K562 (cell line): ENCODE results near the gene CH25H. TPM values are rescaled to one million over a fixed set of nuclear protein-coding genes. Genes with fewer than 3 reads are reported as not detected.

Experiments used
- ATAC-seq: fragments of 200-7000 bp; cut with Tn5 transposase; 3 replicates; pipeline ENCODE4 v1.9.1; 2020; ENCODE audit warnings: moderate library complexity
- BruUV-seq: library from RNA; stranded (reverse); fragments of 400-500 nt; replicated peaks from 2 replicates; lab custom pipeline; 2021; lab: Mats Ljungman, UMichigan
- CTCF ChIA-PET: fragments of 300-600 bp; formaldehyde crosslinking; extraction: SDS; loops from one replicate; lab custom pipeline; 2021; ENCODE audit warnings: low intra/inter-chr PET ratio; lab: Yijun Ruan, JAX
- POLR2A ChIA-PET: fragments of 300-600, 350-650 bp; sonication (Branson Sonifier 250); formaldehyde crosslinking; extraction: SDS; loops from one replicate; lab custom pipeline; 2021; ENCODE audit warnings: antibody characterized with exemption, inconsistent platforms; lab: Yijun Ruan, JAX
- DNase-seq, 4 experiments: peaks; one replicate each; pipeline versions ENCODE4 v3.0.0 to v3.0.0-alpha.2; 2011 to 2018; ENCODE audit warnings: low spot score in 3 of 4, mixed read lengths in 3 of 4; ENCODE audit errors: extremely low read depth in 1 of 4
- FAIRE-seq: peaks from 2 replicates; lab custom pipeline; 2011; peaks lifted over from hg19 to GRCh38; lab: Jason Lieb, UNC
- H2AFZ ChIP-seq: 2 replicates; pipeline ENCODE4 v1.6.0; 2011; ENCODE audit warnings: low read depth, low read length, control low read depth, inconsistent platforms
- H3K27ac ChIP-seq: fragments of 200-600 bp; 3 replicates; pipeline ENCODE4 v1.8.0; 2011; ENCODE audit warnings: low read depth, mild to moderate bottlenecking, control low read depth, inconsistent platforms, low read length, moderate library complexity, mixed read lengths; ENCODE audit errors: extremely low read depth
- H3K27me3 ChIP-seq, 2 experiments: fragments of 300-600 bp in 1 of 2; 2 replicates in 1 of 2; 3 replicates in 1 of 2; pipeline versions ENCODE4 v1.6.0 to v1.8.0; 2011; ENCODE audit warnings: inconsistent platforms in 2 of 2, low read length in 2 of 2, mild to moderate bottlenecking in 1 of 2, mixed read lengths in 1 of 2, moderate library complexity in 1 of 2; ENCODE audit not compliant: control insufficient read depth in 2 of 2, insufficient read depth in 2 of 2
- H3K36me3 ChIP-seq: fragments of 300-600 bp; 3 replicates; pipeline ENCODE4 v1.8.0; 2011; ENCODE audit warnings: mild to moderate bottlenecking, low read length, inconsistent platforms; ENCODE audit not compliant: control insufficient read depth, insufficient read depth
- H3K4me1 ChIP-seq, 2 experiments: fragments of 200-600 bp in 1 of 2; replicated peaks in 1 of 2; 2 replicates in 1 of 2; 3 replicates in 1 of 2; pipeline versions ENCODE4 v1.5.1 to v1.8.0; 2011; ENCODE audit warnings: inconsistent platforms in 2 of 2, low read length in 2 of 2, mild to moderate bottlenecking in 1 of 2, mixed read lengths in 1 of 2, moderate library complexity in 1 of 2; ENCODE audit not compliant: control insufficient read depth in 2 of 2, insufficient read depth in 2 of 2
- H3K4me2 ChIP-seq: 2 replicates; pipeline ENCODE4 v1.6.1; 2011; ENCODE audit warnings: low read length, control low read depth, inconsistent platforms, mixed read lengths; ENCODE audit not compliant: insufficient read depth
- H3K4me3 ChIP-seq: fragments of 200-600 bp; sonication (generic), shearing (Covaris generic); 2 replicates; pipeline ENCODE4 v1.5.1; 2016; ENCODE audit warnings: control low read depth, inconsistent platforms
- H3K79me2 ChIP-seq: fragments of 200-600 bp; 3 replicates; pipeline ENCODE4 v1.8.0; 2011; ENCODE audit warnings: low read length, inconsistent platforms; ENCODE audit not compliant: control insufficient read depth, insufficient read depth
- H3K9ac ChIP-seq, 2 experiments: 2 replicates each; pipeline versions ENCODE4 v1.6.0 to v1.6.1; 2011; ENCODE audit warnings: low read depth in 2 of 2, low read length in 2 of 2, control low read depth in 1 of 2, inconsistent platforms in 1 of 2, mild to moderate bottlenecking in 1 of 2, mixed read lengths in 1 of 2; ENCODE audit not compliant: insufficient read depth in 1 of 2
- H3K9me1 ChIP-seq: one replicate; pipeline ENCODE4 v1.6.0; 2011; ENCODE audit warnings: inconsistent platforms, mild to moderate bottlenecking, low read length, moderate library complexity; ENCODE audit not compliant: control insufficient read depth, insufficient read depth
- H3K9me3 ChIP-seq: replicated peaks from 2 replicates; pipeline ENCODE4 v1.5.1; 2011; ENCODE audit warnings: low read depth, low read length, inconsistent platforms; ENCODE audit not compliant: control insufficient read depth, insufficient read depth
- H4K20me1 ChIP-seq: replicated peaks from 2 replicates; pipeline ENCODE4 v1.6.1; 2011; ENCODE audit warnings: low read length, inconsistent platforms, mixed read lengths; ENCODE audit not compliant: control insufficient read depth, insufficient read depth
- HDAC2 ChIP-seq: fragments of 450-650 bp; IDR thresholded peaks from 2 replicates; pipeline ENCODE4 v1.6.1; 2016; ENCODE audit warnings: mild to moderate bottlenecking
- MAFG ChIP-seq: fragments of 450-650 bp; conservative IDR thresholded peaks from 2 replicates; pipeline ENCODE4 v1.6.1; 2016; ENCODE audit warnings: missing genetic modification characterization, missing compliant biosample characterization
- SMAD4 ChIP-seq: fragments of 250-450 bp; sonication (Bioruptor Pico); conservative IDR thresholded peaks from 2 replicates; pipeline ENCODE4 v1.8.0; 2021; ENCODE audit warnings: inconsistent platforms, mild to moderate bottlenecking, moderate library complexity
- TCFL5 ChIP-seq: fragments of 250-450 bp; sonication (Bioruptor Pico); conservative IDR thresholded peaks from 2 replicates; pipeline ENCODE4 v1.6.1; 2021; ENCODE audit warnings: mild to moderate bottlenecking, moderate library complexity, matching md5 sums
- TFE3 ChIP-seq: fragments of 450-650 bp; formaldehyde crosslinking; IDR thresholded peaks from 2 replicates; pipeline ENCODE4 v1.4.0; 2020; ENCODE audit warnings: mild to moderate bottlenecking, mixed read lengths
- in situ Hi-C: fragments of 300-500 bp; cut with MboI; formaldehyde crosslinking; loops from 4 replicates; pipeline ENCODE4 v1.15.0; 2018; ENCODE audit warnings: inconsistent platforms, mixed read lengths
- intact Hi-C: fragments of 100-400 bp; cut with micrococcal nuclease; formaldehyde crosslinking; loops from 2 replicates; pipeline ENCODE4 v1.14.2; 2022
- polyA plus RNA-seq, 8 experiments: library from polyadenylated mRNA; depleted of rRNA in 4 of 8; stranded (reverse) in 5 of 8; unstranded in 3 of 8; fragments of >200 nt; fragmentation: Nextera tagmentation in 2 of 8; fragmentation: Illumina TruSeq in 1 of 8; extraction: Ambion mirVana in 2 of 8; extraction: Trizol in 1 of 8; gene quantifications; 2 replicates each; pipeline versions ENCODE4 v1.2.1 to v1.2.3, GENCODE V29; 2011 to 2014; ENCODE audit warnings: inconsistent platforms in 1 of 8, missing spikeins in 1 of 8
- total RNA-seq, 7 experiments: library from RNA; depleted of rRNA in 6 of 7; stranded (reverse); fragments of >200 nt in 6 of 7; fragmentation: Illumina TruSeq in 2 of 7; extraction: Trizol in 2 of 7; gene quantifications; 2 replicates each; pipeline versions ENCODE4 v1.2.1 to v1.2.3, GENCODE V29; 2011 to 2021; ENCODE audit warnings: low replicate concordance in 1 of 7
- TF ChIP-seq, protein P1 (sequence below), 2 experiments: fragments of 150-350 bp in 1 of 2; IDR thresholded peaks; 2 replicates each; pipeline ENCODE4 v1.6.1; 2012 to 2016; ENCODE audit warnings: low read depth in 2 of 2, low read length in 2 of 2, mild to moderate bottlenecking in 1 of 2, moderate library complexity in 1 of 2
- TF ChIP-seq, protein P2 (sequence below): fragments of 250-450 bp; sonication (Bioruptor Pico); IDR thresholded peaks from 2 replicates; pipeline ENCODE4 v1.5.0; 2021

Gene CH25H
- total and polyA plus RNA-seq, 9 of the 15 experiments (the other 6 are each of a cell fraction or from before 2014, with no cell fraction given): not detected

DNA sequence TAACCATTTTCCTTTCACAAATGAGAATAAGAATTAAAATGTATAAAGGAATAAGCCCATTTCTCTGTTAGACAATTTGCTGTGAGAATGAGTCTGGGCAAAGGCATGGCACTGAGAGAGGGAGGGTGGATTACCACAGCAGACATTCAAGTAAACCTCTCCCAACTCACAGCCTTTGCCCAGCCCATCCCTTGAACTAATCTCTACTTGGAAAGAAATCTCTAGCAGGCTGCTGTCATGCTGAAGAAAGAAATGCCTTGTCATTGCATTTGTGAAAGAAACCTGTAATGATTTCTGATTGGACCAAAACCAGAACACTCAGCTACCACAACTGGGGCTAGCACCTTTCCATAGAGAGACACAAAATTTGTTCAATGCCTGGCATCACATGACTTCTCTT lies 39.2 kb downstream of the CH25H start:
- POLR2A ChIA-PET: no interaction called here
- Histone ChIP-seq H3K27ac (no peak overlapping the region), H4K20me1 (no peaks in the 10 kb centered on the region), H3K4me3 (no peak overlapping the region), H2AFZ (no peak overlapping the region), H3K9me3 (no peaks in the 10 kb centered on the region), H3K4me2 (no peak overlapping the region), H3K79me2 (no peaks in the 10 kb centered on the region), H3K27me3 (no peaks in the 10 kb centered on the region), H3K4me1 (no peaks in the 10 kb centered on the region), H3K9ac (no peak overlapping the region), H3K36me3 (no peaks in the 10 kb centered on the region), H3K9me1 (no peaks in the 10 kb centered on the region)
- CTCF ChIA-PET: no interaction called here
- BruUV-seq: no TSS peak
- TF ChIP-seq, protein P1, sequence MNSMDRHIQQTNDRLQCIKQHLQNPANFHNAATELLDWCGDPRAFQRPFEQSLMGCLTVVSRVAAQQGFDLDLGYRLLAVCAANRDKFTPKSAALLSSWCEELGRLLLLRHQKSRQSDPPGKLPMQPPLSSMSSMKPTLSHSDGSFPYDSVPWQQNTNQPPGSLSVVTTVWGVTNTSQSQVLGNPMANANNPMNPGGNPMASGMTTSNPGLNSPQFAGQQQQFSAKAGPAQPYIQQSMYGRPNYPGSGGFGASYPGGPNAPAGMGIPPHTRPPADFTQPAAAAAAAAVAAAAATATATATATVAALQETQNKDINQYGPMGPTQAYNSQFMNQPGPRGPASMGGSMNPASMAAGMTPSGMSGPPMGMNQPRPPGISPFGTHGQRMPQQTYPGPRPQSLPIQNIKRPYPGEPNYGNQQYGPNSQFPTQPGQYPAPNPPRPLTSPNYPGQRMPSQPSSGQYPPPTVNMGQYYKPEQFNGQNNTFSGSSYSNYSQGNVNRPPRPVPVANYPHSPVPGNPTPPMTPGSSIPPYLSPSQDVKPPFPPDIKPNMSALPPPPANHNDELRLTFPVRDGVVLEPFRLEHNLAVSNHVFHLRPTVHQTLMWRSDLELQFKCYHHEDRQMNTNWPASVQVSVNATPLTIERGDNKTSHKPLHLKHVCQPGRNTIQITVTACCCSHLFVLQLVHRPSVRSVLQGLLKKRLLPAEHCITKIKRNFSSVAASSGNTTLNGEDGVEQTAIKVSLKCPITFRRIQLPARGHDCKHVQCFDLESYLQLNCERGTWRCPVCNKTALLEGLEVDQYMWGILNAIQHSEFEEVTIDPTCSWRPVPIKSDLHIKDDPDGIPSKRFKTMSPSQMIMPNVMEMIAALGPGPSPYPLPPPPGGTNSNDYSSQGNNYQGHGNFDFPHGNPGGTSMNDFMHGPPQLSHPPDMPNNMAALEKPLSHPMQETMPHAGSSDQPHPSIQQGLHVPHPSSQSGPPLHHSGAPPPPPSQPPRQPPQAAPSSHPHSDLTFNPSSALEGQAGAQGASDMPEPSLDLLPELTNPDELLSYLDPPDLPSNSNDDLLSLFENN (IDR thresholded peaks at IDR 0.05; ENCODE audit: low read depth in 2 of 2, low read length in 2 of 2): no peak
- no peak for TF ChIP-seq SMAD4 (CRISPR knock-in tag)
- TF ChIP-seq HDAC2: no peak
- no peak for TF ChIP-seq TCFL5 (CRISPR knock-in tag)
- peak; percentile 52 for TF ChIP-seq MAFG
- peak; percentile 22; the same call in 1 of the 2 replicates for TF ChIP-seq TFE3
- TF ChIP-seq, protein P2, sequence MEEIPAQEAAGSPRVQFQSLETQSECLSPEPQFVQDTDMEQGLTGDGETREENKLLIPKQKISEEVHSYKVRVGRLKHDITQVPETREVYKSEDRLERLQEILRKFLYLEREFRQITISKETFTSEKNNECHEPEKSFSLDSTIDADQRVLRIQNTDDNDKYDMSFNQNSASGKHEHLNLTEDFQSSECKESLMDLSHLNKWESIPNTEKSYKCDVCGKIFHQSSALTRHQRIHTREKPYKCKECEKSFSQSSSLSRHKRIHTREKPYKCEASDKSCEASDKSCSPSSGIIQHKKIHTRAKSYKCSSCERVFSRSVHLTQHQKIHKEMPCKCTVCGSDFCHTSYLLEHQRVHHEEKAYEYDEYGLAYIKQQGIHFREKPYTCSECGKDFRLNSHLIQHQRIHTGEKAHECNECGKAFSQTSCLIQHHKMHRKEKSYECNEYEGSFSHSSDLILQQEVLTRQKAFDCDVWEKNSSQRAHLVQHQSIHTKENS (CRISPR knock-in tag): no peak
- in situ Hi-C loops (no loop called here), intact Hi-C loops (no loop called here)
- no peak for FAIRE-seq
- no peak for DNase-seq
- no peak for ATAC-seq
